Stimulated activated naive CD8-positive, alpha-beta T cell treated with anti-CD3 and anti-CD28 coated beads, Interleukin-15, Interleukin-2, amounts not matched to agents 100 U/mL and 50 U/mL, for 24 hours (primary cell): Measurements from ENCODE around the gene RTN1.

ENCODE experiments used
- ATAC-seq: fragments of 150-1000 bp; cut with Tn5 transposase; one replicate; pipeline ENCODE4 v1.10.0; 2021
- DNase-seq: peaks from one replicate; pipeline ENCODE4 v3.0.0; 2021

Gene RTN1

DNA sequence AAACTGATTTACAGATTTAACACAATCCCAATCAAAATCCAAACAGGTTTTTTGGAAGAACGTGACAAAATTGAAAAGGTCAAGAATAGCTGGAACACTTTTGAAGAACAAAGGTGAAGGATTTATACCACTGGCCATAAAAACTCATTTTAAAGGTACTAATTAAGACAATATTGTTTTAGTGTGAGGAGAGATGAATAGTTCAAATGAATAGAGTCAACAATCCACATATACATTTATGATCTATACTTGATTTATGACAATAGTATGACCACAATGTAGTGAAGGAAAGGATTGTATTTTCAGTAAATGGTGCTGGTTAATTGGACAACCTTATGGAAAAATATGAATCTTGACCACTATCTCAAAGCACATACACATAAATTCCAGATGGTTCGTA lies 323.3 kb downstream of the RTN1 start:
- no peak for ATAC-seq

More for the DNA sequence above, 323.3 kb downstream of the RTN1 start:
- DNase-seq, result no peak
